H1 (cell line): ENCODE results near the gene OXSR1. TPM values are rescaled to one million over a fixed set of nuclear protein-coding genes. Genes with fewer than 3 reads are reported as not detected.

Experiments
- CREB1 ChIP-seq: IDR thresholded peaks from 2 replicates; pipeline ENCODE4 v1.6.1; 2012; ENCODE audit warnings: inconsistent platforms
- CTBP2 ChIP-seq: IDR thresholded peaks from 2 replicates; pipeline ENCODE4 v1.7.0; 2011; ENCODE audit warnings: borderline replicate concordance, mild to moderate bottlenecking, moderate library complexity, mixed read lengths, low read length; ENCODE audit not compliant: insufficient read depth, insufficient read length
- E2F6 ChIP-seq: IDR thresholded peaks from 2 replicates; pipeline ENCODE4 v1.6.1; 2012; ENCODE audit warnings: inconsistent platforms
- GABPA ChIP-seq: IDR thresholded peaks from 2 replicates; pipeline ENCODE4 v1.6.1; 2011; ENCODE audit warnings: mild to moderate bottlenecking, low read length, moderate library complexity, borderline replicate concordance; ENCODE audit not compliant: insufficient read depth
- HDAC2 ChIP-seq, 2 experiments: fragments of 300-600 bp in 1 of 2; sonication (generic) in 1 of 2; IDR thresholded peaks; 2 replicates each; pipeline ENCODE4 v1.6.1; 2011 to 2012; ENCODE audit warnings: low read depth in 2 of 2, low read length in 2 of 2, mild to moderate bottlenecking in 2 of 2, moderate library complexity in 2 of 2, borderline replicate concordance in 1 of 2, inconsistent platforms in 1 of 2
- HDAC6 ChIP-seq: IDR thresholded peaks from one replicate; pipeline ENCODE4 v1.7.1; 2012; ENCODE audit warnings: low read depth, mild to moderate bottlenecking, inconsistent platforms, low read length, moderate library complexity
- NANOG ChIP-seq: IDR thresholded peaks from 2 replicates; pipeline ENCODE4 v1.6.1; 2011; ENCODE audit warnings: low read length, low read depth, mild to moderate bottlenecking, inconsistent platforms; ENCODE audit not compliant: insufficient read depth, poor library complexity, severe bottlenecking
- SP1 ChIP-seq: IDR thresholded peaks from 2 replicates; pipeline ENCODE4 v1.6.1; 2011; ENCODE audit warnings: low read depth, low read length
- SRF ChIP-seq: IDR thresholded peaks from 2 replicates; pipeline ENCODE4 v1.6.1; 2011; ENCODE audit warnings: mild to moderate bottlenecking, low read depth, low read length, moderate library complexity
- polyA plus RNA-seq, 7 experiments: library from polyadenylated mRNA; depleted of rRNA in 3 of 7; stranded (reverse) in 5 of 7; unstranded in 2 of 7; fragments of >200 nt in 5 of 7; fragments of 200-250 nt in 2 of 7; gene quantifications; 1 replicate in 5 of 7; 2 replicates in 1 of 7; 4 replicates in 1 of 7; pipeline versions ENCODE4 v1.2.1 to v1.2.3, GENCODE V29; 2011 to 2013; ENCODE audit warnings: missing spikeins in 2 of 7, mixed read lengths in 2 of 7
- total RNA-seq: library from RNA; stranded (reverse); fragmentation: NEBNext Ultra II Directional; extraction: Animal tissue kit (Norgen Biotek cat#: 25700); gene quantifications from 2 replicates; pipeline ENCODE4 v1.2.1, GENCODE V29; 2021
- TF ChIP-seq, protein P1 (sequence below): fragments of 300-600 bp; sonication (generic); IDR thresholded peaks from 2 replicates; pipeline ENCODE4 v1.7.1; 2012; ENCODE audit warnings: low read length, moderate library complexity, mild to moderate bottlenecking, inconsistent platforms; ENCODE audit not compliant: insufficient replicate concordance
- TF ChIP-seq, protein P2 (sequence below): IDR thresholded peaks from 2 replicates; pipeline ENCODE4 v1.6.1; 2012; ENCODE audit warnings: inconsistent platforms

The OXSR1 gene
- total and polyA plus RNA-seq, 2 of the 8 experiments (the other 6 are each of a cell fraction or from before 2014, with no cell fraction given) = 25.1 to 47.0 TPM

GRCh38 chr3:38133209-38133556 lies 32.2 kb upstream of the OXSR1 start (continued):
- TF ChIP-seq, protein P1, sequence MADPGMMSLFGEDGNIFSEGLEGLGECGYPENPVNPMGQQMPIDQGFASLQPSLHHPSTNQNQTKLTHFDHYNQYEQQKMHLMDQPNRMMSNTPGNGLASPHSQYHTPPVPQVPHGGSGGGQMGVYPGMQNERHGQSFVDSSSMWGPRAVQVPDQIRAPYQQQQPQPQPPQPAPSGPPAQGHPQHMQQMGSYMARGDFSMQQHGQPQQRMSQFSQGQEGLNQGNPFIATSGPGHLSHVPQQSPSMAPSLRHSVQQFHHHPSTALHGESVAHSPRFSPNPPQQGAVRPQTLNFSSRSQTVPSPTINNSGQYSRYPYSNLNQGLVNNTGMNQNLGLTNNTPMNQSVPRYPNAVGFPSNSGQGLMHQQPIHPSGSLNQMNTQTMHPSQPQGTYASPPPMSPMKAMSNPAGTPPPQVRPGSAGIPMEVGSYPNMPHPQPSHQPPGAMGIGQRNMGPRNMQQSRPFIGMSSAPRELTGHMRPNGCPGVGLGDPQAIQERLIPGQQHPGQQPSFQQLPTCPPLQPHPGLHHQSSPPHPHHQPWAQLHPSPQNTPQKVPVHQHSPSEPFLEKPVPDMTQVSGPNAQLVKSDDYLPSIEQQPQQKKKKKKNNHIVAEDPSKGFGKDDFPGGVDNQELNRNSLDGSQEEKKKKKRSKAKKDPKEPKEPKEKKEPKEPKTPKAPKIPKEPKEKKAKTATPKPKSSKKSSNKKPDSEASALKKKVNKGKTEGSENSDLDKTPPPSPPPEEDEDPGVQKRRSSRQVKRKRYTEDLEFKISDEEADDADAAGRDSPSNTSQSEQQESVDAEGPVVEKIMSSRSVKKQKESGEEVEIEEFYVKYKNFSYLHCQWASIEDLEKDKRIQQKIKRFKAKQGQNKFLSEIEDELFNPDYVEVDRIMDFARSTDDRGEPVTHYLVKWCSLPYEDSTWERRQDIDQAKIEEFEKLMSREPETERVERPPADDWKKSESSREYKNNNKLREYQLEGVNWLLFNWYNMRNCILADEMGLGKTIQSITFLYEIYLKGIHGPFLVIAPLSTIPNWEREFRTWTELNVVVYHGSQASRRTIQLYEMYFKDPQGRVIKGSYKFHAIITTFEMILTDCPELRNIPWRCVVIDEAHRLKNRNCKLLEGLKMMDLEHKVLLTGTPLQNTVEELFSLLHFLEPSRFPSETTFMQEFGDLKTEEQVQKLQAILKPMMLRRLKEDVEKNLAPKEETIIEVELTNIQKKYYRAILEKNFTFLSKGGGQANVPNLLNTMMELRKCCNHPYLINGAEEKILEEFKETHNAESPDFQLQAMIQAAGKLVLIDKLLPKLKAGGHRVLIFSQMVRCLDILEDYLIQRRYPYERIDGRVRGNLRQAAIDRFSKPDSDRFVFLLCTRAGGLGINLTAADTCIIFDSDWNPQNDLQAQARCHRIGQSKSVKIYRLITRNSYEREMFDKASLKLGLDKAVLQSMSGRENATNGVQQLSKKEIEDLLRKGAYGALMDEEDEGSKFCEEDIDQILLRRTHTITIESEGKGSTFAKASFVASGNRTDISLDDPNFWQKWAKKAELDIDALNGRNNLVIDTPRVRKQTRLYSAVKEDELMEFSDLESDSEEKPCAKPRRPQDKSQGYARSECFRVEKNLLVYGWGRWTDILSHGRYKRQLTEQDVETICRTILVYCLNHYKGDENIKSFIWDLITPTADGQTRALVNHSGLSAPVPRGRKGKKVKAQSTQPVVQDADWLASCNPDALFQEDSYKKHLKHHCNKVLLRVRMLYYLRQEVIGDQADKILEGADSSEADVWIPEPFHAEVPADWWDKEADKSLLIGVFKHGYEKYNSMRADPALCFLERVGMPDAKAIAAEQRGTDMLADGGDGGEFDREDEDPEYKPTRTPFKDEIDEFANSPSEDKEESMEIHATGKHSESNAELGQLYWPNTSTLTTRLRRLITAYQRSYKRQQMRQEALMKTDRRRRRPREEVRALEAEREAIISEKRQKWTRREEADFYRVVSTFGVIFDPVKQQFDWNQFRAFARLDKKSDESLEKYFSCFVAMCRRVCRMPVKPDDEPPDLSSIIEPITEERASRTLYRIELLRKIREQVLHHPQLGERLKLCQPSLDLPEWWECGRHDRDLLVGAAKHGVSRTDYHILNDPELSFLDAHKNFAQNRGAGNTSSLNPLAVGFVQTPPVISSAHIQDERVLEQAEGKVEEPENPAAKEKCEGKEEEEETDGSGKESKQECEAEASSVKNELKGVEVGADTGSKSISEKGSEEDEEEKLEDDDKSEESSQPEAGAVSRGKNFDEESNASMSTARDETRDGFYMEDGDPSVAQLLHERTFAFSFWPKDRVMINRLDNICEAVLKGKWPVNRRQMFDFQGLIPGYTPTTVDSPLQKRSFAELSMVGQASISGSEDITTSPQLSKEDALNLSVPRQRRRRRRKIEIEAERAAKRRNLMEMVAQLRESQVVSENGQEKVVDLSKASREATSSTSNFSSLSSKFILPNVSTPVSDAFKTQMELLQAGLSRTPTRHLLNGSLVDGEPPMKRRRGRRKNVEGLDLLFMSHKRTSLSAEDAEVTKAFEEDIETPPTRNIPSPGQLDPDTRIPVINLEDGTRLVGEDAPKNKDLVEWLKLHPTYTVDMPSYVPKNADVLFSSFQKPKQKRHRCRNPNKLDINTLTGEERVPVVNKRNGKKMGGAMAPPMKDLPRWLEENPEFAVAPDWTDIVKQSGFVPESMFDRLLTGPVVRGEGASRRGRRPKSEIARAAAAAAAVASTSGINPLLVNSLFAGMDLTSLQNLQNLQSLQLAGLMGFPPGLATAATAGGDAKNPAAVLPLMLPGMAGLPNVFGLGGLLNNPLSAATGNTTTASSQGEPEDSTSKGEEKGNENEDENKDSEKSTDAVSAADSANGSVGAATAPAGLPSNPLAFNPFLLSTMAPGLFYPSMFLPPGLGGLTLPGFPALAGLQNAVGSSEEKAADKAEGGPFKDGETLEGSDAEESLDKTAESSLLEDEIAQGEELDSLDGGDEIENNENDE = no peak
- no peak for TF ChIP-seq NANOG
- no peak for TF ChIP-seq CREB1
- TF ChIP-seq, protein P2, sequence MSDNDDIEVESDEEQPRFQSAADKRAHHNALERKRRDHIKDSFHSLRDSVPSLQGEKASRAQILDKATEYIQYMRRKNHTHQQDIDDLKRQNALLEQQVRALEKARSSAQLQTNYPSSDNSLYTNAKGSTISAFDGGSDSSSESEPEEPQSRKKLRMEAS = no peak
- no peak for TF ChIP-seq SP1
- no peak for TF ChIP-seq GABPA
- TF ChIP-seq E2F6 = no peak
- TF ChIP-seq HDAC6 = no peak
- no peak for TF ChIP-seq SRF
- no peak for TF ChIP-seq CTBP2
- TF ChIP-seq HDAC2 (IDR thresholded peaks at IDR 0.05; ENCODE audit: borderline replicate concordance in 1 of 2, low read depth in 2 of 2, low read length in 2 of 2) = no peak
